Measurements from ENCODE around the gene PFDN1. TPM values are rescaled to one million over a fixed set of nuclear protein-coding genes. Genes with fewer than 3 reads are reported as not detected.

The PFDN1 gene
- total and polyA plus RNA-seq, 4 donors, result 14.0 to 30.8 (median 20.7) TPM

DNA sequence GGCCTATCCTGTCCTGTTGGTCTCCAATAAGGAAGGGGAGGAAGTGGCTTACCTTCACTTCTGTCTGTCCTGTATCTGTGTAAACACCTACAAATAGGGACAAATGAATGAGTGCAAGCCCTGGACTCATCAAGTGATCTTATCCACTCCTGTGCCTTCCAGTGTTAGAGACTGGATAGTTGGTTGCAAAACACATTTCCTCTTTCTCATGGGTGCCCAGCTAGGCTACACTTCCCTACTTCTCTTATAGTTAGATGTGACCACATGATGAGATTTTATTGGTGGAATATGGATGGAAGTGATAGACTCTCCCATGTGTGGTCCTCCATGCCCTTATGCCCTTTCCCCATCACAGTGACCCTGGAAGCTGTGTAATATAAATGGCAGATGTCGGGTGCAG is 16.9 kb upstream of the PFDN1 start (continued):
- TF ChIP-seq, protein P1, sequence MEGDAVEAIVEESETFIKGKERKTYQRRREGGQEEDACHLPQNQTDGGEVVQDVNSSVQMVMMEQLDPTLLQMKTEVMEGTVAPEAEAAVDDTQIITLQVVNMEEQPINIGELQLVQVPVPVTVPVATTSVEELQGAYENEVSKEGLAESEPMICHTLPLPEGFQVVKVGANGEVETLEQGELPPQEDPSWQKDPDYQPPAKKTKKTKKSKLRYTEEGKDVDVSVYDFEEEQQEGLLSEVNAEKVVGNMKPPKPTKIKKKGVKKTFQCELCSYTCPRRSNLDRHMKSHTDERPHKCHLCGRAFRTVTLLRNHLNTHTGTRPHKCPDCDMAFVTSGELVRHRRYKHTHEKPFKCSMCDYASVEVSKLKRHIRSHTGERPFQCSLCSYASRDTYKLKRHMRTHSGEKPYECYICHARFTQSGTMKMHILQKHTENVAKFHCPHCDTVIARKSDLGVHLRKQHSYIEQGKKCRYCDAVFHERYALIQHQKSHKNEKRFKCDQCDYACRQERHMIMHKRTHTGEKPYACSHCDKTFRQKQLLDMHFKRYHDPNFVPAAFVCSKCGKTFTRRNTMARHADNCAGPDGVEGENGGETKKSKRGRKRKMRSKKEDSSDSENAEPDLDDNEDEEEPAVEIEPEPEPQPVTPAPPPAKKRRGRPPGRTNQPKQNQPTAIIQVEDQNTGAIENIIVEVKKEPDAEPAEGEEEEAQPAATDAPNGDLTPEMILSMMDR (IDR thresholded peaks at IDR 0.05; ENCODE audit: low read depth, low read length, missing input control), result no peak
- no peak for TF ChIP-seq YY1 (IDR thresholded peaks at IDR 0.05)
- no peak for TF ChIP-seq HNF4A (conservative IDR thresholded peaks at IDR 0.05)
- TF ChIP-seq FOXA2 (IDR thresholded peaks at IDR 0.05), result no peak

DNA sequence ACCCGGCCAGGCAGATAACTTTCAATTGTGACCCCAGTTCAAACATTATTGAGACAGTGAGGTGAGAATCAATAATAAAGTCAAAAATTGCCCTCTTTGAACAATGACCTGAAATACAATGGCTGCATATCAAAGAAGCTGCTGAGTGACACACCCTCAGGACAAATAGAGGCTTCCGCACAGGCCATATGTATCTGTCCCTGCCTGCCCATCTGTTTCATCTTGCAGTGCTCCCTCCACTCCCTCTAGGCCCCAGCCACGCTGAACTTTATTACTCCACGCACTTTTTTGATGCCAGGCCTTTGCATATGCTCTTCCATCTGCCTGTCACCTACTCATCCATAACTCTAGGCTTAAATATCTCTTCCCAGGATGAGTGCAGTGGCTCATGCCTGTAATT is 15.9 kb upstream of the PFDN1 start:
- 87% methylated on average over 4 of the region's 4 CpGs for WGBS
- Histone ChIP-seq H3K9me3 (ENCODE audit: control insufficient read depth in 4 of 4, low read length in 3 of 4) (no peaks in the 10 kb centered on the region), H3K27me3 (ENCODE audit: control insufficient read depth in 4 of 4, insufficient read depth in 4 of 4, low read length in 3 of 4) (no peaks in the 10 kb centered on the region), H3K9ac (ENCODE audit: low read depth in 1 of 2, low read length in 2 of 2) (no peak overlapping the region), H3K27ac (ENCODE audit: low read depth in 1 of 2, low read length in 2 of 2) (no peak overlapping the region), H3K4me1 (ENCODE audit: control insufficient read depth in 4 of 4, insufficient read depth in 4 of 4, low read length in 3 of 4) (no peaks in the 10 kb centered on the region), H3K36me3 (ENCODE audit: control insufficient read depth in 4 of 4, insufficient read depth in 3 of 4, low read depth in 1 of 4, low read length in 3 of 4) (no peaks in the 10 kb centered on the region), H3K4me3 (ENCODE audit: low read depth in 1 of 3, low read length in 3 of 3) (no peak overlapping the region)
- DNase-seq (ENCODE audit: low spot score), result no peak
- TF ChIP-seq FOXA1 (IDR thresholded peaks at IDR 0.05), result no peak
- TF ChIP-seq, protein P2, sequence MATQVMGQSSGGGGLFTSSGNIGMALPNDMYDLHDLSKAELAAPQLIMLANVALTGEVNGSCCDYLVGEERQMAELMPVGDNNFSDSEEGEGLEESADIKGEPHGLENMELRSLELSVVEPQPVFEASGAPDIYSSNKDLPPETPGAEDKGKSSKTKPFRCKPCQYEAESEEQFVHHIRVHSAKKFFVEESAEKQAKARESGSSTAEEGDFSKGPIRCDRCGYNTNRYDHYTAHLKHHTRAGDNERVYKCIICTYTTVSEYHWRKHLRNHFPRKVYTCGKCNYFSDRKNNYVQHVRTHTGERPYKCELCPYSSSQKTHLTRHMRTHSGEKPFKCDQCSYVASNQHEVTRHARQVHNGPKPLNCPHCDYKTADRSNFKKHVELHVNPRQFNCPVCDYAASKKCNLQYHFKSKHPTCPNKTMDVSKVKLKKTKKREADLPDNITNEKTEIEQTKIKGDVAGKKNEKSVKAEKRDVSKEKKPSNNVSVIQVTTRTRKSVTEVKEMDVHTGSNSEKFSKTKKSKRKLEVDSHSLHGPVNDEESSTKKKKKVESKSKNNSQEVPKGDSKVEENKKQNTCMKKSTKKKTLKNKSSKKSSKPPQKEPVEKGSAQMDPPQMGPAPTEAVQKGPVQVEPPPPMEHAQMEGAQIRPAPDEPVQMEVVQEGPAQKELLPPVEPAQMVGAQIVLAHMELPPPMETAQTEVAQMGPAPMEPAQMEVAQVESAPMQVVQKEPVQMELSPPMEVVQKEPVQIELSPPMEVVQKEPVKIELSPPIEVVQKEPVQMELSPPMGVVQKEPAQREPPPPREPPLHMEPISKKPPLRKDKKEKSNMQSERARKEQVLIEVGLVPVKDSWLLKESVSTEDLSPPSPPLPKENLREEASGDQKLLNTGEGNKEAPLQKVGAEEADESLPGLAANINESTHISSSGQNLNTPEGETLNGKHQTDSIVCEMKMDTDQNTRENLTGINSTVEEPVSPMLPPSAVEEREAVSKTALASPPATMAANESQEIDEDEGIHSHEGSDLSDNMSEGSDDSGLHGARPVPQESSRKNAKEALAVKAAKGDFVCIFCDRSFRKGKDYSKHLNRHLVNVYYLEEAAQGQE (IDR thresholded peaks at IDR 0.05), result no peak
- no peak for TF ChIP-seq RAD21 (IDR thresholded peaks at IDR 0.05)
- no peak for TF ChIP-seq NR2F2 (IDR thresholded peaks at IDR 0.05)
- TF ChIP-seq YY1 (IDR thresholded peaks at IDR 0.05), result no peak
- no peak for TF ChIP-seq RXRA (IDR thresholded peaks at IDR 0.05)
- no peak for TF ChIP-seq HNF4A (conservative IDR thresholded peaks at IDR 0.05)
- no peak for TF ChIP-seq EGR1 (IDR thresholded peaks at IDR 0.05; ENCODE audit: low read depth in 2 of 2)
- TF ChIP-seq GABPA (IDR thresholded peaks at IDR 0.05 in 1 of 2, conservative IDR thresholded peaks at IDR 0.05 in 1 of 2), result no peak
- no peak for TF ChIP-seq TAF1 (conservative IDR thresholded peaks at IDR 0.05)
- TF ChIP-seq, protein P3, sequence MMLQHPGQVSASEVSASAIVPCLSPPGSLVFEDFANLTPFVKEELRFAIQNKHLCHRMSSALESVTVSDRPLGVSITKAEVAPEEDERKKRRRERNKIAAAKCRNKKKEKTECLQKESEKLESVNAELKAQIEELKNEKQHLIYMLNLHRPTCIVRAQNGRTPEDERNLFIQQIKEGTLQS (IDR thresholded peaks at IDR 0.05), result no peak
- TF ChIP-seq FOXA2 (IDR thresholded peaks at IDR 0.05), result no peak
- TF ChIP-seq, protein P1 (IDR thresholded peaks at IDR 0.05; ENCODE audit: low read depth, low read length, missing input control), result no peak
- TF ChIP-seq, protein P4, sequence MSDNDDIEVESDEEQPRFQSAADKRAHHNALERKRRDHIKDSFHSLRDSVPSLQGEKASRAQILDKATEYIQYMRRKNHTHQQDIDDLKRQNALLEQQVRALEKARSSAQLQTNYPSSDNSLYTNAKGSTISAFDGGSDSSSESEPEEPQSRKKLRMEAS (IDR thresholded peaks at IDR 0.05), result no peak
- TF ChIP-seq, protein P5, sequence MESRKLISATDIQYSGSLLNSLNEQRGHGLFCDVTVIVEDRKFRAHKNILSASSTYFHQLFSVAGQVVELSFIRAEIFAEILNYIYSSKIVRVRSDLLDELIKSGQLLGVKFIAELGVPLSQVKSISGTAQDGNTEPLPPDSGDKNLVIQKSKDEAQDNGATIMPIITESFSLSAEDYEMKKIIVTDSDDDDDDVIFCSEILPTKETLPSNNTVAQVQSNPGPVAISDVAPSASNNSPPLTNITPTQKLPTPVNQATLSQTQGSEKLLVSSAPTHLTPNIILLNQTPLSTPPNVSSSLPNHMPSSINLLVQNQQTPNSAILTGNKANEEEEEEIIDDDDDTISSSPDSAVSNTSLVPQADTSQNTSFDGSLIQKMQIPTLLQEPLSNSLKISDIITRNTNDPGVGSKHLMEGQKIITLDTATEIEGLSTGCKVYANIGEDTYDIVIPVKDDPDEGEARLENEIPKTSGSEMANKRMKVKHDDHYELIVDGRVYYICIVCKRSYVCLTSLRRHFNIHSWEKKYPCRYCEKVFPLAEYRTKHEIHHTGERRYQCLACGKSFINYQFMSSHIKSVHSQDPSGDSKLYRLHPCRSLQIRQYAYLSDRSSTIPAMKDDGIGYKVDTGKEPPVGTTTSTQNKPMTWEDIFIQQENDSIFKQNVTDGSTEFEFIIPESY (IDR thresholded peaks at IDR 0.05), result no peak
- TF ChIP-seq JUND (IDR thresholded peaks at IDR 0.05), result no peak
- no peak for TF ChIP-seq SP1 (IDR thresholded peaks at IDR 0.05)
